ENCODE data around the gene CLEC10A. TPM values are rescaled to one million over a fixed set of nuclear protein-coding genes. Genes with fewer than 3 reads are reported as not detected.
"Not testable (repeated sequence)": the region's sequence is repeated elsewhere in the genome, so short reads cannot be mapped to it uniquely, and the experiment has no call there.

The CLEC10A gene
- total RNA-seq, 4 donors from 2014 or later = 0.59 to 3.9 (median 2.1) TPM

DNA sequence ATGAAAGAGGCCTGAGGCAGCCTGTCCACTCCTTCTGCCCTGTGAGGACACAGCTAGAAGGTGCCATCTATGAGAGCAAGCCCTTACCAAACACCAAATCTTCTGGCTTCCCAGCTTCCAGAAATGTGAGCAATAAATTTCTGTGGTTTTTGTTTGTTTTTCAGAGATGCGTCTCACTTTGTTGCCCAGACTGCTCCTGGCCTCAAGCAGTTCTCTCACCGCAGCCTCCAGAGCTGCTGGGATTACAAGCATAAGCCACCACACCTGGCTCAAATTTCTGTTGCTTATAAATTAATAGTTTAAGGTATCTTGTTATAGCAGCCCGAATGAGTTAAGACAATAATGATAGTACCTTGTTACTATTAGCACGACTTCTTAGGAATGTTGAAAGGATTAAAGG is 23.7 kb downstream of the CLEC10A start:
- TF ChIP-seq POLR2A (IDR thresholded peaks at IDR 0.05) = no peak
- TF ChIP-seq, protein P1, sequence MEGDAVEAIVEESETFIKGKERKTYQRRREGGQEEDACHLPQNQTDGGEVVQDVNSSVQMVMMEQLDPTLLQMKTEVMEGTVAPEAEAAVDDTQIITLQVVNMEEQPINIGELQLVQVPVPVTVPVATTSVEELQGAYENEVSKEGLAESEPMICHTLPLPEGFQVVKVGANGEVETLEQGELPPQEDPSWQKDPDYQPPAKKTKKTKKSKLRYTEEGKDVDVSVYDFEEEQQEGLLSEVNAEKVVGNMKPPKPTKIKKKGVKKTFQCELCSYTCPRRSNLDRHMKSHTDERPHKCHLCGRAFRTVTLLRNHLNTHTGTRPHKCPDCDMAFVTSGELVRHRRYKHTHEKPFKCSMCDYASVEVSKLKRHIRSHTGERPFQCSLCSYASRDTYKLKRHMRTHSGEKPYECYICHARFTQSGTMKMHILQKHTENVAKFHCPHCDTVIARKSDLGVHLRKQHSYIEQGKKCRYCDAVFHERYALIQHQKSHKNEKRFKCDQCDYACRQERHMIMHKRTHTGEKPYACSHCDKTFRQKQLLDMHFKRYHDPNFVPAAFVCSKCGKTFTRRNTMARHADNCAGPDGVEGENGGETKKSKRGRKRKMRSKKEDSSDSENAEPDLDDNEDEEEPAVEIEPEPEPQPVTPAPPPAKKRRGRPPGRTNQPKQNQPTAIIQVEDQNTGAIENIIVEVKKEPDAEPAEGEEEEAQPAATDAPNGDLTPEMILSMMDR (IDR thresholded peaks at IDR 0.05) = no peak
- H3K27ac ChIP-seq = no peak overlapping the region
- H3K9me3 ChIP-seq = no peaks in the 10 kb centered on the region
- no peaks in the 10 kb centered on the region for H3K4me1 ChIP-seq
- no peaks in the 10 kb centered on the region for H3K36me3 ChIP-seq
- DNase-seq = no peak
- no peak overlapping the region for H3K4me3 ChIP-seq (replicated peaks in 1 of 3)
- 80 to 85% methylated on average over 4 of the region's 4 CpGs for WGBS, 2 donors
- intact Hi-C loops (cut with DNase I) = no loop called here
- H3K27me3 ChIP-seq = no peaks in the 10 kb centered on the region

- H3K27ac ChIP-seq; H3K27me3 ChIP-seq; H3K36me3 ChIP-seq; DNase-seq; H3K9me3 ChIP-seq; H3K4me3 ChIP-seq (replicated peaks in 1 of 3): not testable (repeated sequence)
- peaks cover 6 to 11% of the 10 kb centered on the region in 2 donors for H3K4me1 ChIP-seq
- 84 to 94% methylated on average over 7 to 8 of the region's 9 CpGs for WGBS, 2 donors
- intact Hi-C loops (cut with DNase I) = loop anchor here (2.0 to 5.0 kb wide), 2 partner anchors 86 to 127 kb away; partner anchors contain the start of gene ASGR1
These were observed 29.5 kb downstream of the CLEC10A start for GRCh38 chr17:7050583-7050982.

GRCh38 chr17:7048968-7049367 is 31.1 kb downstream of the CLEC10A start:
- no peak for DNase-seq
- intact Hi-C loops (cut with DNase I) = no loop called here
- Histone ChIP-seq H3K4me3 (replicated peaks in 1 of 3) (no peak overlapping the region), H3K4me1 (peaks cover 6 to 17% of the 10 kb centered on the region in 2 donors), H3K9me3 (no peaks in the 10 kb centered on the region), H3K27ac (no peak overlapping the region), H3K27me3 (no peaks in the 10 kb centered on the region), H3K36me3 (no peaks in the 10 kb centered on the region)
- 84 to 90% methylated on average over 6 of the region's 6 CpGs for WGBS, 2 donors
- TF ChIP-seq, protein P1 (IDR thresholded peaks at IDR 0.05) = no peak
- no peak for TF ChIP-seq POLR2A (IDR thresholded peaks at IDR 0.05)

GRCh38 chr17:7047566-7047965 is 32.5 kb downstream of the CLEC10A start:
- Histone ChIP-seq H3K4me3 (replicated peaks in 1 of 3) (no peak overlapping the region), H3K27ac (peak overlapping the region; percentile 76 to 96 (median 90))
- WGBS, 2 donors = 85 to 88% methylated on average over 6 of the region's 6 CpGs

GRCh38 chr17:7046725-7047397 is 33.2 kb downstream of the CLEC10A start:
- Histone ChIP-seq H3K4me3 (replicated peaks in 1 of 3) (peak overlapping the region in 1 of 3 donors; percentile 20), H3K27ac (peak overlapping the region; percentile 76 to 96 (median 90)), H3K4me1 (peaks cover 21 to 39% of the 10 kb centered on the region in 2 donors)
- H3K36me3 ChIP-seq; H3K9me3 ChIP-seq; H3K27me3 ChIP-seq; intact Hi-C loops (cut with DNase I): not testable (repeated sequence)
- peak in 1 of 2 donors; percentile 41 for TF ChIP-seq POLR2A (IDR thresholded peaks at IDR 0.05)
- peak; percentile 60 to 72 for DNase-seq
- WGBS, 2 donors = 14 to 16% methylated on average over 26 of the region's 26 CpGs

More at GRCh38 chr17:7047566-7047965, 32.5 kb downstream of the CLEC10A start:
- TF ChIP-seq POLR2A (IDR thresholded peaks at IDR 0.05) = no peak
- TF ChIP-seq, protein P1 (IDR thresholded peaks at IDR 0.05) = no peak
- intact Hi-C loops (cut with DNase I) = no loop called here
- no peak for DNase-seq
- Histone ChIP-seq H3K36me3 (no peaks in the 10 kb centered on the region), H3K9me3 (no peaks in the 10 kb centered on the region), H3K4me1 (peaks cover 14 to 31% of the 10 kb centered on the region in 2 donors), H3K27me3 (no peaks in the 10 kb centered on the region)

DNA sequence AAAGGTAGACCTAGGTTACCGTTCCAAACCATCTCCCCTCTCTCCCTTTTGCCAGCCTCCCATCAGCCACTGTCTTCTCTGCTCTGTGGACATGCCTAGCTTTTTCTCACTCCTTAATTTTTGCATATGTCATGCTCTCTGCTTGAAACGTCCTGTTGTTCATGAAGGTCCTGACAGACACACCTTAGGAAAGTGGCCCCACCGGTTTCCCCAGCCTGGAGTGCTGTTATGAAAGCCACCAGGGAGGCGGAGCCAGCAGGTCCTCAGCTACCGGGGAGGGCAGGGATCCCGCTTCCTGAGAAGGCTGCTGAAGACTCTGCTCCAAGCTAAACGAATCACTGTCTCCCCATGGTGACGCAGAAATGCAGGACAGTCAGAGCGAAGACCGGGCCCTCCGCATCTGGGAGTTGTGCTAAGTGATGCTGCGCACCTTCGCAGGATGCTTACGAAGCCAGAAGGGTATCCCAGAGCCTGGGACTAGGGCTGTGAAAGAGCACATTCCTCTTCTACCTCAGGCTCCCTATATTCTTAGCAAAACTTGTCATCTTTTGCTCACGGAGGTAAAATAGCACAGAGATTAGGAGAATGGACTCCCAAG is 33.8 kb downstream of the CLEC10A start:
- intact Hi-C loops (cut with DNase I) = no loop called here

More for the DNA sequence above, 33.8 kb downstream of the CLEC10A start:
- peak overlapping the region; percentile 76 to 96 (median 90) for H3K27ac ChIP-seq
- H3K27me3 ChIP-seq = no peaks in the 10 kb centered on the region
- no peaks in the 10 kb centered on the region for H3K36me3 ChIP-seq
- H3K9me3 ChIP-seq = no peaks in the 10 kb centered on the region
- 12% methylated on average over 14 to 15 of the region's 15 CpGs for whole genome bisulfite sequencing, 2 donors
- TF ChIP-seq POLR2A (IDR thresholded peaks at IDR 0.05) = peak in 1 of 2 donors; percentile 78
- TF ChIP-seq, protein P1 (IDR thresholded peaks at IDR 0.05) = peak in 1 of 6 experiments; percentile 15
- peak overlapping the region in 1 of 3 donors; percentile 20 for H3K4me3 ChIP-seq (replicated peaks in 1 of 3)
- H3K4me1 ChIP-seq = peaks cover 22 to 40% of the 10 kb centered on the region in 2 donors
- peak; percentile 98 for DNase-seq

All from thyroid gland (tissue), 4 donors.